ENCODE results near the gene WIPF1. TPM values are rescaled to one million over a fixed set of nuclear protein-coding genes. Genes with fewer than 3 reads are reported as not detected.

Gene WIPF1, protein sequence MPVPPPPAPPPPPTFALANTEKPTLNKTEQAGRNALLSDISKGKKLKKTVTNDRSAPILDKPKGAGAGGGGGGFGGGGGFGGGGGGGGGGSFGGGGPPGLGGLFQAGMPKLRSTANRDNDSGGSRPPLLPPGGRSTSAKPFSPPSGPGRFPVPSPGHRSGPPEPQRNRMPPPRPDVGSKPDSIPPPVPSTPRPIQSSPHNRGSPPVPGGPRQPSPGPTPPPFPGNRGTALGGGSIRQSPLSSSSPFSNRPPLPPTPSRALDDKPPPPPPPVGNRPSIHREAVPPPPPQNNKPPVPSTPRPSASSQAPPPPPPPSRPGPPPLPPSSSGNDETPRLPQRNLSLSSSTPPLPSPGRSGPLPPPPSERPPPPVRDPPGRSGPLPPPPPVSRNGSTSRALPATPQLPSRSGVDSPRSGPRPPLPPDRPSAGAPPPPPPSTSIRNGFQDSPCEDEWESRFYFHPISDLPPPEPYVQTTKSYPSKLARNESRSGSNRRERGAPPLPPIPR
- 293 TPM in 2 replicates for total RNA-seq

GRCh38 chr2:174597345-174598047 is at the start of gene WIPF1:
Gene WIPF1 (minus strand): TSS chr2:174597804. CDS start chr2:174585573, 12,231 bp downstream.
- POLR2A ChIA-PET, result interaction anchor here (0.8 to 12.2 kb wide), 15 partner anchors 9 to 633 kb away, joined by 3 to 301 read pairs (median 9); partner anchors contain the start of genes GPR155 and SP3
- Mint-ChIP-seq H3K9me3 (no peaks in the 10 kb centered on the region), H3K27me3 (no peaks in the 10 kb centered on the region), H3K27ac (peak within 1 kb of the TSS; percentile 99), H3K4me1 (peaks cover 81% of the 10 kb centered on the region), H3K36me3 (ENCODE audit: low read depth) (peaks cover 37% of the 10 kb centered on the region), H3K4me3 (peak within 1 kb of the TSS; percentile 98)
- ATAC-seq (ENCODE audit: low read depth), result peak; percentile 39
- CTCF ChIA-PET, result interaction anchor here (0.6 to 8.5 kb wide), 9 partner anchors 9 to 135 kb away, joined by 3 to 69 read pairs (median 5); no protein-coding TSS in a partner anchor
- TF ChIP-seq, protein P1, sequence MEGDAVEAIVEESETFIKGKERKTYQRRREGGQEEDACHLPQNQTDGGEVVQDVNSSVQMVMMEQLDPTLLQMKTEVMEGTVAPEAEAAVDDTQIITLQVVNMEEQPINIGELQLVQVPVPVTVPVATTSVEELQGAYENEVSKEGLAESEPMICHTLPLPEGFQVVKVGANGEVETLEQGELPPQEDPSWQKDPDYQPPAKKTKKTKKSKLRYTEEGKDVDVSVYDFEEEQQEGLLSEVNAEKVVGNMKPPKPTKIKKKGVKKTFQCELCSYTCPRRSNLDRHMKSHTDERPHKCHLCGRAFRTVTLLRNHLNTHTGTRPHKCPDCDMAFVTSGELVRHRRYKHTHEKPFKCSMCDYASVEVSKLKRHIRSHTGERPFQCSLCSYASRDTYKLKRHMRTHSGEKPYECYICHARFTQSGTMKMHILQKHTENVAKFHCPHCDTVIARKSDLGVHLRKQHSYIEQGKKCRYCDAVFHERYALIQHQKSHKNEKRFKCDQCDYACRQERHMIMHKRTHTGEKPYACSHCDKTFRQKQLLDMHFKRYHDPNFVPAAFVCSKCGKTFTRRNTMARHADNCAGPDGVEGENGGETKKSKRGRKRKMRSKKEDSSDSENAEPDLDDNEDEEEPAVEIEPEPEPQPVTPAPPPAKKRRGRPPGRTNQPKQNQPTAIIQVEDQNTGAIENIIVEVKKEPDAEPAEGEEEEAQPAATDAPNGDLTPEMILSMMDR (IDR thresholded peaks at IDR 0.05), result no peak
- intact Hi-C loops (cut with micrococcal nuclease), result loop anchor here (5.0 kb wide), 1 partner anchor 635 kb away; no protein-coding TSS in a partner anchor
- no peak for DNase-seq

DNA sequence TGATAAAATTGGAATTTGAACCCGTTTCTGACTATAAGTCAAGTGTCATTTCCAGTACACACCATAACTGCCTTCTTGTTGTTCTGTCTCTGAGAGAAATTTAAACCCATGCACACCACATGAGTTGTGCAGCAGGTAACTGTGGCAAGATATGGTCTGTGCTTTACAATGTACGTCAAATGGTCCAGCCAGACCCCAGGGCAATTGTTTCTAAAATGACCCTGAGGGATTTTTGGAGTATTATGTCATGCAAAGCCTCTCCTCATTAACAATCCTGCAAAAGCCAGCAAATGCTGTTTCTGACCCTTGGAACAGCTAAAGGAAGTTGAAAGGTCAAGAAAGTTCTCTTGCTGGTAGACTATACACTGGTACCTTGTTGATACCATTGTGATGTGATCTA is 47.7 kb upstream of the WIPF1 start:
- Mint-ChIP-seq H3K9me3 (no peaks in the 10 kb centered on the region), H3K27me3 (no peaks in the 10 kb centered on the region), H3K27ac (no peak overlapping the region), H3K4me3 (no peak overlapping the region), H3K36me3 (ENCODE audit: low read depth) (no peaks in the 10 kb centered on the region), H3K4me1 (peaks cover 4% of the 10 kb centered on the region)
- POLR2A ChIA-PET, result no interaction called here
- intact Hi-C loops (cut with micrococcal nuclease), result no loop called here
- DNase-seq (no peak), ATAC-seq (ENCODE audit: low read depth) (no peak)
- TF ChIP-seq, protein P1 (IDR thresholded peaks at IDR 0.05), result no peak
- CTCF ChIA-PET, result no interaction called here

- TF ChIP-seq, protein P1 (IDR thresholded peaks at IDR 0.05), result no peak
- intact Hi-C loops (cut with micrococcal nuclease), result no loop called here
- no peak for ATAC-seq (ENCODE audit: low read depth)
- Mint-ChIP-seq H3K27ac (no peak overlapping the region), H3K4me1 (no peaks in the 10 kb centered on the region), H3K4me3 (no peak overlapping the region), H3K36me3 (ENCODE audit: low read depth) (no peaks in the 10 kb centered on the region), H3K27me3 (no peaks in the 10 kb centered on the region), H3K9me3 (no peaks in the 10 kb centered on the region)
- CTCF ChIA-PET, result no interaction called here
- POLR2A ChIA-PET, result no interaction called here
- DNase-seq, result no peak
Measured at GRCh38 chr2:174644406-174644805, 46.8 kb upstream of the WIPF1 start.

GRCh38 chr2:174643356-174643755 is 45.8 kb upstream of the WIPF1 start:
- DNase-seq, result no peak
- ATAC-seq (ENCODE audit: low read depth), result no peak
- Mint-ChIP-seq H3K4me1 (no peaks in the 10 kb centered on the region), H3K9me3 (no peaks in the 10 kb centered on the region), H3K27me3 (no peaks in the 10 kb centered on the region), H3K4me3 (no peak overlapping the region), H3K27ac (no peak overlapping the region), H3K36me3 (ENCODE audit: low read depth) (no peaks in the 10 kb centered on the region)
- intact Hi-C loops (cut with micrococcal nuclease), result no loop called here
- ChIA-PET CTCF (no interaction called here), POLR2A (interaction anchor here (2.1 kb wide), 1 partner anchor 9 kb away, joined by 6 read pairs; no protein-coding TSS in a partner anchor)
- TF ChIP-seq, protein P1 (IDR thresholded peaks at IDR 0.05), result no peak

- ChIA-PET CTCF (no interaction called here), POLR2A (interaction anchor here (2.1 kb wide), 1 partner anchor 7 kb away, joined by 6 read pairs; no protein-coding TSS in a partner anchor)
- no peak for DNase-seq
- intact Hi-C loops (cut with micrococcal nuclease), result no loop called here
- H3K27ac Mint-ChIP-seq, result no peak overlapping the region
- TF ChIP-seq, protein P1 (IDR thresholded peaks at IDR 0.05), result no peak
- H3K4me1 Mint-ChIP-seq, result no peaks in the 10 kb centered on the region
- ATAC-seq (ENCODE audit: low read depth), result no peak
- no peaks in the 10 kb centered on the region for H3K9me3 Mint-ChIP-seq
- H3K4me3 Mint-ChIP-seq, result no peak overlapping the region
- no peaks in the 10 kb centered on the region for H3K27me3 Mint-ChIP-seq
- H3K36me3 Mint-ChIP-seq (ENCODE audit: low read depth), result no peaks in the 10 kb centered on the region
Measured at GRCh38 chr2:174641168-174641567, 43.6 kb upstream of the WIPF1 start.

Data from activated B cell treated with CpG ODN at 0.5 μM for 24 hours (primary cell).